GM19099 (cell line): ENCODE measurements around the gene DDX27.

Experiments
- POLR2A ChIP-seq: IDR thresholded peaks from 3 replicates; pipeline ENCODE4 v1.6.1; 2011; ENCODE audit warnings: low read depth; ENCODE audit not compliant: insufficient read length; ENCODE audit errors: extremely low read depth

DDX27 gene

GRCh38 chr20:49259284-49259683 lies 40.1 kb downstream of the DDX27 start:
- no peak for TF ChIP-seq POLR2A

DNA sequence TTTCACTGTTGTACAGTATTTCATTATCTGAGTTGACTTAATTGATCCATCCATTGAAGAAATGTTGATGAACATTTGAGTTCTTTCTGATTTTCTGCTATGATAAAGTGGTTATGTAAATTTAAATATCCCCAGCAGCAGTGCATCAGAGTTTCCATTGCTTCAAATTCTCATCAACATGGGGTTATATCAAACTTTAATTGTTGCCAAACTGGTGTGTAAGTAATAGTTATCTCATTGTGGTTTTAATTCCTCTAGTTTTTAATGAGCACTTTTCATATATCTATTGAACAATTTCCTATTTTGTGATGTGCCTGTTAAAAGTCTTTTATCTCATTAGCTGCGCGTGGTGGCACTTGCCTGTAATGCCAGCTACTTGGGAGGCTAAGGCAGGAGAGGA lies 40.6 kb downstream of the DDX27 start:
- TF ChIP-seq POLR2A = no peak

GRCh38 chr20:49260218-49260617 lies 41.0 kb downstream of the DDX27 start:
- no peak for TF ChIP-seq POLR2A

DNA sequence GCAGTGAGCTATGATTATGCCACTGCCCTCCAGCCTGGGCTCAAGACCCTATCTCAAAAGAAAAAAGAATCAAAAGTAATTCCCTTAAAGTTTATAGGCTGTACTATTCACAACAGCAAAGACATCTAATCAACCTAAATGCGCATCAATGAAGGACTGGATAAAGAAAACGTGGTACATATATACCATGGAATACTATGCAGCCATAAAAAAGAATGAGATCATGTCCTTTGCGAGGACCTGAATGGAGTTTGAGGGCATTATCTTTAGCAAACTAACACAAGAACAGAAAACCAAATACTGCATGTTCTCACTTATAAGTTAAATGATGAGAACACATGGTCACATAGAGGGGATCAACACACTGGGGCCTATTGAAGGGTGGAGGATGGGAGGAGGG lies 42.0 kb downstream of the DDX27 start:
- no peak for TF ChIP-seq POLR2A

GRCh38 chr20:49262444-49262843 lies 43.2 kb downstream of the DDX27 start:
- TF ChIP-seq POLR2A = no peak

DNA sequence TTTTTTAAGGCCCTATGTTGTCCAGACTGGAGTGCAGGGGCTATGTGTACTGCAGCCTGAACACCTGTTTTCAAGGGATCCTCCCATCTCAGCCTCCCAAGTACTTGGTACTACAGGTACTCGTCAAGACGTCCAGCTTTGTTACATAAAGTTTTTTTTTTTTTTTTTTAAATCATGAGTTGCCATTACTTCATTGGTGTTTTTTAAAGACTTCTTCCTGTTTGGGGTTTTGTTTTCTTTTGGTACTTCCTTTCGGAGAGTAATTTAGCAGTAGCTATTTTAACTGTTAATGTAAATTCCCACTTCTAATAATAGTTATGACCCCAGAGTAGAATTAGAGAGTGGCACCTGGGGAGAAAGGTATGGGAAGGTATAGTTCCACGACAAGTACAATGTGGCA lies 48.1 kb downstream of the DDX27 start:
- no peak for TF ChIP-seq POLR2A

- no peak for TF ChIP-seq POLR2A
These were observed 49.6 kb downstream of the DDX27 start for GRCh38 chr20:49268600-49269365.

DNA sequence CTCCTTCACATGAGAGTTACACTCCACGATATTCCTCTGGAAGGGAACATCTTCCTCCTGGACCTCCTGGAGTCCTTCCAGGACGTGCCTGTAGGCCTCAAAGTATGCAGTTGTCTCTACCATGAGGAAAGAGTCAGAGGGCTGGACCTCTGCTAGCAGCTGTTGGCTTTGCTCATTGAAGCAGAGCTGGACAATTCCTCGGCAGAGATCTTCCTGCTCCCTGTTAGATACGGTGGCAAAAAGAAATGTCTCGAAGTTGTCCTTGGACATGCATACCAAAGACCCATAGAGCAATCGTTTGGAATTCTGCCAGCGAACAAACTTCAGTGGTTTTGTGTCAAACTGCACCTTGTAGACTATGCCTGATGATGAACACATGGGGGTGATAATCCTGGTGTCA lies 51.0 kb downstream of the DDX27 start:
- no peak for TF ChIP-seq POLR2A

DNA sequence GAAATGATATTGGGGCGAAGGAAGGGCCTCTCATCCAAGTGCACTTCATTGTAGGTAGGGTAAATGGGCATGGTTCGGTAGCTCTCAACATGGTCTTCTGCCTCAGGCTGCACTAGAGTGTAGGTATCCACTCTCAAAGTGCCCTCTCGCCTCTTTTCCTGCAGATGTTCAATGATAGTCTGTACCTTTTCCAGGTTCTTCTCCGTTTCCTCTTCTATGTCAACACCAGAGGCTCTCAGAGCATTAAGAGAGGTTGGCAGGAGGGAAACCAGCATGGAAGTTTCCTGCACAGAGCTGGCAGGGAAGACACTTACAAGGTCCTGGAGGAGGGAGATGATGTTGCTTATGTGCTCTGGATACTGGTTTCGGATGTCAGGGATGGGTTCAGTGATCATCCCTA lies 51.5 kb downstream of the DDX27 start:
- no peak for TF ChIP-seq POLR2A

- TF ChIP-seq POLR2A = no peak
These were observed 53.4 kb downstream of the DDX27 start for GRCh38 chr20:49272654-49273053.

GRCh38 chr20:49273696-49274277 lies 54.6 kb downstream of the DDX27 start:
- no peak for TF ChIP-seq POLR2A

GRCh38 chr20:49275216-49275615 lies 56.0 kb downstream of the DDX27 start:
- no peak for TF ChIP-seq POLR2A

GRCh38 chr20:49275636-49276035 lies 56.4 kb downstream of the DDX27 start:
- no peak for TF ChIP-seq POLR2A

GRCh38 chr20:49276161-49276960 lies 57.1 kb downstream of the DDX27 start:
- peak; percentile 23 for TF ChIP-seq POLR2A

DNA sequence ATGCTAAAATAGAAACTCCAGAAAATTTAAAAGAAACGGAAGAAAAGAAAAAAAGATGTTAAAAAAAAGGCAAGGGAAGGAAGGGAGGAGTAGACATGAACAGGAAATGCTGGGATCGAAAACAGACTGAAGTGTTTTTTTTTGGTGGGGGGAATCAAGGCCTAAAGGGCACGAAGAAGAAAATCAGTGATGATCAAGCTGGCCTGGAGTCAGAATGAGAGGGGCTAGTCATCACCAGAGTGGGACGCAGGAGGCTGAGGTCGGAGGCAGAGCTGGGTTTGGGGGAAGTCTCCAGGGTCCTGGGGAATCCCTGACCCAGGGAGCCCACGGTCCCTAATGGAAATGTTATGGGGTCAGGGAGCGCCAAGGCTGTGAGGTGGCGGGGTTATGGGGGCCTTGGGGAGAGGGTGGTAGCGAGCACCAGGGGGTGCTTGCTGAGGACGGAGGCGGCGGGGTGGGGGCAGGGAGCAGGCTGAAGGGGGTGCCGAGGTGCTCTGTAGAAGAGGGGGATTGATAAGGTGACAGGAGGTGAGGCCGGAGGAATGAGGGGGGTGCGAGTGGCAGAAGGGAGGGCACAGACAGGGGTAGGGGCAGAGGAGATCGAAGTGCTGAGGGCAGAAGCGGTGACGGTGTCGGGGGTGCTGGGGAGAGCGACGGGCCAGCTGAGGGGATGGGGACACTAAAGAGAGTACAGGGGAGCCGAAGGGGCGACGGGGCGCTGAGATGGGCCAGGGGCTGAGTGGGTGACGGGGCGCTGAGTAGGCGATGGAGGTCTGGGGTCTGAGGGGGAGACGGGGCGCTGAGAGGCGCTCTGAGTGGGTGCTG lies 58.0 kb downstream of the DDX27 start:
- no peak for TF ChIP-seq POLR2A
